Fibroblast of villous mesenchyme (primary cell): ENCODE data around the gene FBXO48. TPM values are rescaled to one million over a fixed set of nuclear protein-coding genes. Genes with fewer than 3 reads are reported as not detected.

Source experiments
- DNase-seq: peaks from one replicate; pipeline ENCODE4 v3.0.0-alpha.2; 2010; ENCODE audit warnings: low read depth
- H3K4me3 ChIP-seq: 2 replicates; pipeline ENCODE4 v1.5.1; 2011; ENCODE audit warnings: low read depth, mild to moderate bottlenecking, low read length
- total RNA-seq: library from RNA; depleted of rRNA; stranded (reverse); fragments of >200 nt; gene quantifications from 2 replicates; pipeline ENCODE4 v1.2.3, GENCODE V29; 2012
- TF ChIP-seq, protein P1 (sequence below): IDR thresholded peaks from 2 replicates; pipeline ENCODE4 v1.5.1; 2012; ENCODE audit warnings: low read depth, mild to moderate bottlenecking, low read length; ENCODE audit not compliant: insufficient read depth

The FBXO48 gene
- total RNA-seq, 1 donor = 0.86 TPM

GRCh38 chr2:68425503-68425902 lies 41.6 kb downstream of the FBXO48 start:
- TF ChIP-seq, protein P1, sequence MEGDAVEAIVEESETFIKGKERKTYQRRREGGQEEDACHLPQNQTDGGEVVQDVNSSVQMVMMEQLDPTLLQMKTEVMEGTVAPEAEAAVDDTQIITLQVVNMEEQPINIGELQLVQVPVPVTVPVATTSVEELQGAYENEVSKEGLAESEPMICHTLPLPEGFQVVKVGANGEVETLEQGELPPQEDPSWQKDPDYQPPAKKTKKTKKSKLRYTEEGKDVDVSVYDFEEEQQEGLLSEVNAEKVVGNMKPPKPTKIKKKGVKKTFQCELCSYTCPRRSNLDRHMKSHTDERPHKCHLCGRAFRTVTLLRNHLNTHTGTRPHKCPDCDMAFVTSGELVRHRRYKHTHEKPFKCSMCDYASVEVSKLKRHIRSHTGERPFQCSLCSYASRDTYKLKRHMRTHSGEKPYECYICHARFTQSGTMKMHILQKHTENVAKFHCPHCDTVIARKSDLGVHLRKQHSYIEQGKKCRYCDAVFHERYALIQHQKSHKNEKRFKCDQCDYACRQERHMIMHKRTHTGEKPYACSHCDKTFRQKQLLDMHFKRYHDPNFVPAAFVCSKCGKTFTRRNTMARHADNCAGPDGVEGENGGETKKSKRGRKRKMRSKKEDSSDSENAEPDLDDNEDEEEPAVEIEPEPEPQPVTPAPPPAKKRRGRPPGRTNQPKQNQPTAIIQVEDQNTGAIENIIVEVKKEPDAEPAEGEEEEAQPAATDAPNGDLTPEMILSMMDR = no peak
- DNase-seq = no peak
- no peak overlapping the region for H3K4me3 ChIP-seq

- H3K4me3 ChIP-seq = no peak overlapping the region
- TF ChIP-seq, protein P1 = no peak
- DNase-seq = no peak
Measured at GRCh38 chr2:68423966-68424650, 43.0 kb downstream of the FBXO48 start.

DNA sequence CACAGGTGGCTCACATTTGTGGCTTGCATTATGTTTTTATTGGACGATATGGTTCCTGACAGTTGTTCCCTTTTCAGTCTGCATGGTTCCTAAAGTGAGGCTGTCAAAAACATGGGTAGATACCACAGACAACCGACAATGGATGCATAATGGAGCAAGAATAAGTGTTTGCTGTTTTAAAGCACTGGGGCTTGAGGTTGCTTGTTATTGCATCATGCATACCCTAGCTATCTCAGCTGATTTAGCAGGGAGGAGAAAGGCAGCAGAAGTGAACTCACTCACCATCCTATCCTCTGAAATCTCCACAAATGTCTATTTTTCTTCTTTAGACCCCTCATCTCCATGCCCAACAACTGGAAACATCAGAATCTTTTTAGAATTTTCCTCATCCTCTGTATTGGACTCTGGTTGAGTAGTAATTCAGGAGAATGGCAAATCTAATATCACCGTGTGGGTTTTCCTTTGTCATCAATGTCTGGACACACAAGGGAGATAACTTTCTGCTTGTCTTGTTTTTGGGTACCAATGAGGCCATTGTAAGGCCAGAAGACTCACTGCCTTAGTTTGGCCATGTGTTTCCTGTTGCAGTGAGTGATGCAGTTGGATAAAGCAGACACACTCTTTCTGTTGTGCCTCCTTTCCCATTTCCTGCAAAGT lies 46.7 kb downstream of the FBXO48 start:
- peak; percentile 65 for DNase-seq
- H3K4me3 ChIP-seq = no peak overlapping the region
- TF ChIP-seq, protein P1 = no peak

- H3K4me3 ChIP-seq = no peak overlapping the region
- TF ChIP-seq, protein P1 = no peak
- no peak for DNase-seq
Measured at GRCh38 chr2:68418855-68419254, 48.2 kb downstream of the FBXO48 start.

GRCh38 chr2:68418419-68418818 lies 48.7 kb downstream of the FBXO48 start:
- no peak overlapping the region for H3K4me3 ChIP-seq
- TF ChIP-seq, protein P1 = no peak
- DNase-seq = no peak

- DNase-seq = no peak
- no peak overlapping the region for H3K4me3 ChIP-seq
- TF ChIP-seq, protein P1 = no peak
Measured at GRCh38 chr2:68417926-68418325, 49.2 kb downstream of the FBXO48 start.
